Urothelium cell line (cell line): Measurements from ENCODE around the gene PPP4R4.
A peak's percentile ranks its signal among the peaks of the same experiment; 100 is the strongest.
"Not testable (repeated sequence)": the region's sequence is repeated elsewhere in the genome, so short reads cannot be mapped to it uniquely, and the experiment has no call there.

Experiments used
- DNase-seq: peaks from one replicate; pipeline ENCODE4 v3.0.0; 2011; ENCODE audit warnings: low spot score, mixed read lengths
- FAIRE-seq: peaks from 2 replicates; lab custom pipeline; 2011; peaks lifted over from hg19 to GRCh38; lab: Jason Lieb, UNC

Gene PPP4R4

GRCh38 chr14:94143239-94143638 lies 30.9 kb upstream of the PPP4R4 start:
- DNase-seq (no peak), FAIRE-seq (no peak)

GRCh38 chr14:94143711-94144110 lies 30.4 kb upstream of the PPP4R4 start:
- FAIRE-seq, result no peak

DNA sequence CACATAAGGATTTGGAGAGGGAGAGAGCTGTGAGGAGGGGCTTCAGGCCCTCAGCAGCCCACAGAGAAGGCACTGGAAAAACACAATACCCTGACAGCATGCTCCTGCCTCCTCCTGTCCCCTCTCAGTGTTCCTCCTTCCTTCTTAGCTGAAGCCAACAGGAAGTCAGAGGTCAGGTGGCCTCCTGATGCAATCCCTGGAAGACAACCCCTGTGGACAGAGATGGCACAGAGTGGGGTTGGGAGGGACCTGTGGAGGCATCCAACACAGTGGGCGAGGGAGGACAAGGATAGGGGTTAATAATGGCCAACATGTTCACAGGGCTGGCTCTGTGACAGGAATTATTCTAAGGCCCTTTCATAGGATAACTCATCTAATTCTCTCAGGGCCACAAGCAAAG lies 29.4 kb upstream of the PPP4R4 start:
- no peak for DNase-seq
- FAIRE-seq, result no peak

More at GRCh38 chr14:94143711-94144110, 30.4 kb upstream of the PPP4R4 start:
- DNase-seq, result no peak

DNA sequence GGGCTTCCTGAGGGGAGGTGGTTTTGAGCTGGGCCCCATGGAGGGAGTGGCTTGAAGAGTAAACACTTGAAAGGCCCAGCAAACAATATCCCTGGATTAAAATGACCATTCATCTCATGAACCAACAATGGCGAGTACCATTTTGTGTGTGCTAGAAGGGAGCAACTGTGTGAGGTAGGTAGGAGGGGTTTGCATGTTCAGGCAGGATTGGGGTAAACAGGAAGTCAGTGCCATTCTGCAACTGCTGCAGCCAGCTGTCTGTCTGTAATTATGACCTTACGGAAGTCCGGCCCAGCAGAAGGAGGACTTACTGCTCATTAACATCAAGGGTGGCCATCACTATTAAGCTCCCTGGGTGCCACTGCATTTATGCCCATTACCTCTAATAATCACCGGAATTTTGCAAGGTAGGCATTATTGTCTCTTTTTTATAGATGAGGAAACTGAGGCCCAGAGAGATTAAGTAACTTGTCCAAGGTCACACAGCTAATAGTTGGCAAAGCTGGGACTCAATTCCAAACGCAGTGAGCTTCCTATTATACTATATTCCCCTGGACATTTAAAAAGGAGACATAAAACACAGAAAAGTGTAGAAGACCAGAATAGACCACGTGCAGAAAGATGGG lies 28.1 kb upstream of the PPP4R4 start:
- DNase-seq, result no peak
- no peak for FAIRE-seq

DNA sequence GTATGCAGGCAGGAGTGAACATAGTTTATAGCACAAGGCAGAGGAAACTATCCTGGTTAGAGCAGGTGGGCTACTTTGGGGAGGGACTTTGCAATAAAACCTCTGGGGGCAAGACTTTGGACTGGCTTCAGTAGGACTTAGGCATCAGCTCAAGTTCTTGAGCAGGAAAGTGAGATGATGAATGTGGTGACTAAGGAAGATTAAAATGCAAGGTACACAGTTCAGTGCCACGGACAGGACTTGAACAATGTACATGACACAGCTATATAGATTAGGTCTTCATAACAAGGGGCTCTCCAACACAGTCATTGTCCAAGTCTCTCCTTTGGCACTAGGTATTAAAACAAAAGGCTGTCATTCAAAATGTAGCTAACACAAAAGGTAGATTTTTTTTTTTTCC lies 21.4 kb upstream of the PPP4R4 start:
- no peak for DNase-seq
- no peak for FAIRE-seq

- no peak for FAIRE-seq
- no peak for DNase-seq
These were observed 20.3 kb upstream of the PPP4R4 start for GRCh38 chr14:94153750-94154342.

DNA sequence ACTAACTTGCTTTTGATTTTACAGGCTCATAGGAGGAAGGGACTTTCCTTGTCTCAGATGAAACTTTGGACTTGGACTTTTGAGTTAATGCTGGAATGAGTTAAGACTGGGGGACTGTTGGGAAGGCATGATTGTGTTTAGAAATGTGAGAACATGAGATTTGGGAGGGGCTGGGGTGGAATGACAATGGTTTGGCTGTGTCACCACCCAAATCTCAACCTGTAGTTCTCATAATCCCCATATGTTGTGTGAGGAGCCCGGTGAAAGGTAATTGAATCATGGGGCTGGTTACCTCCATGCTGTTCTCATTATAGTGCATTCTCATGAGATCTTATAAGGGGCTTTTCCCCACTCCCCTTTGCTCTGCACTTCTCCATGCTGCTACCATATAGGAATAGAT lies 18.0 kb upstream of the PPP4R4 start:
- FAIRE-seq, DNase-seq: not testable (repeated sequence)

DNA sequence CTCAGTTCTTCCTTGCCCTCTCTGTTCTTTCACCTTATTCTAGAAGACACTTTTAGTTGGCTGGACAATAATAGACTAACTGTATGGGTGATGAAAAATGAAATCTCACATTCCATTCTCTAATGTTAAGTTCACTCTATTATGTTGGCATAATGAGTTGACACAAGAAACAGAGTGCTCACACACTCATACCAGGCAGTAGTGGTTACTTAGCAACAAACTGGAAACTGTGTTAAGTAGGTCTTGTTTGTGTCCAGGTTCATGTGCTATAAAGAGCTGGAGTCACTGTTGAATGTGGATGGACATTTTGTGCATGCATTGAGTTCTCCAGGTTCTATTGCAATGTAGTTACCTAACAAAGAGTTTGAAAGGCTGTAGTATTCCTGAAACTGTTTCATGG lies 16.9 kb upstream of the PPP4R4 start:
- no peak for FAIRE-seq

DNA sequence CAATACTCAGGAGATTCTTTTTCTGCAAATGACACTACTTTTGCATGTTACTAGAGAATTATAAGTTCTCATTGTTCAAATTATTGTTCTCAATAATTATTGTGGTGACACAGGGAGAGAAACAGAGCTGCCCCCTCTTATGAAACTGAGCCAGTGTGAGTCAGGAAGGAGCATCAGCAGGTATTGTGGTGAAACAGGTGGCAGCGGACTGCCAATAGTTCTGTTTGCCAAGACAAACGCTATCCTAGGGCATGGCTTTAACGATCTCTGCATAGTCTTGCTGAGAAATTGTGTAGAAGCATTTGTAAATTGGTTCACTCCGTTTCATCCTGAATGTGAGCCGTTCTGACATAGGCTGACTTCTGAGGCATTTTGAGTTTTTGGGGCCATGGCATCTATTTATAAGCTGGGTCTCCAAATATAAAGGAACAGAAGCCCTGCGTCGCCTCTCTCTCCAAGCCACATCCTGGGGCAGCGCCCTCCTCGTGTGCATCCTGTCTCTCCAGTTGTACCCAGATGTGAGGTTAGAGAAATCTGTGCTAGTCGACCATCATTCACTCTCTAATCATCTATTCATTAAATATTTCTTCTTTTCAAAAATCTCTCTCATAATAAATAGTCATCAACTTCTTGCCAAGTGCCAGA lies 15.8 kb upstream of the PPP4R4 start:
- DNase-seq, result no peak
- no peak for FAIRE-seq

More for the DNA sequence above, 16.9 kb upstream of the PPP4R4 start:
- no peak for DNase-seq

GRCh38 chr14:94161058-94161457 lies 13.1 kb upstream of the PPP4R4 start:
- DNase-seq (no peak), FAIRE-seq (no peak)

GRCh38 chr14:94161981-94162380 lies 12.1 kb upstream of the PPP4R4 start:
- FAIRE-seq, result no peak
- DNase-seq, result no peak

GRCh38 chr14:94162466-94162865 lies 11.7 kb upstream of the PPP4R4 start:
- FAIRE-seq (no peak), DNase-seq (no peak)

GRCh38 chr14:94163796-94164195 lies 10.3 kb upstream of the PPP4R4 start:
- DNase-seq (no peak), FAIRE-seq (no peak)

- no peak for DNase-seq
- no peak for FAIRE-seq
These were observed 9.3 kb upstream of the PPP4R4 start for GRCh38 chr14:94164685-94165431.

DNA sequence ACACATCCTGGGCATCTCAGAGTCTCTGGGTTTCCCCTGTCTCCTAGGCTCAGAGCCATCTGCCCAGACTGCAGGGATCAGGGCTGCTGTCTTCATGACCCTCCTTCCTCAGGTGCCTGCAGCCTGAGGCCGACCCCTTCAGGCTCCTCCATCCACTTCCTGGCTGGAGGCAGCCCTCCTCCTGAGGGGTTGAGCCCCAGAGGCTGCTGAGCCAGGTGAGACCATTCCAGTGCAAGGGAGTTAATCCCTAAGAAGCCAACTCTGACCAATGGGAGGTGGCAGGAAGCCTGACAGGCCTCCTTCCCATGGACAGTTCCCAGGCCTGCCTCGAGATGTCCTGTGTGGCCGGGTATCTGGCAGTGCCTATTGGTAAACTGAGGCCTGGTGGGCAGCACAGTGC lies 8.4 kb upstream of the PPP4R4 start:
- DNase-seq, result no peak

DNA sequence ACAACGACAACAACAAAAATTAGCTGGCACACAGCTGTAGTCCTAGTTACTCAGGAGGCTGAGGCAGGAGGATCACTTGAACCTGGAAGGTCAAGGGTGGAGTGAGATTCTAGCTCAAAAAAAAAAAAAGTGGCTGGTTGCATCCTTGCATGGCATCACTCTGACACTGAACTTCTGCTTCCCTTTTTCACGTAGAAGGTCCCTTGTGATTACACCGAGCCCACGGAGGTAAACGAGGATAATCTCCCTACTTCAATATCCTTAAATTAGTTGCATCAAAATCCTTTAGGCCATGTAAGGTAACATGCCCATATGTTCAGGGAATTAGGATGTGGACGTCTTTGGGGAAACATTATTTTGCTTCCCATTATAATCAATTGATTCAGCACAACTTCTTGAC lies 4.0 kb upstream of the PPP4R4 start:
- DNase-seq (no peak), FAIRE-seq (no peak)

More for the DNA sequence above, 8.4 kb upstream of the PPP4R4 start:
- FAIRE-seq, result no peak

GRCh38 chr14:94171208-94171607 lies 2.9 kb upstream of the PPP4R4 start:
- no peak for FAIRE-seq
- DNase-seq, result no peak

GRCh38 chr14:94172545-94172944 lies 1.6 kb upstream of the PPP4R4 start:
- FAIRE-seq (no peak), DNase-seq (no peak)

GRCh38 chr14:94173471-94173884 lies 644 bp upstream of the PPP4R4 start:
- no peak for DNase-seq
- FAIRE-seq, result no peak

DNA sequence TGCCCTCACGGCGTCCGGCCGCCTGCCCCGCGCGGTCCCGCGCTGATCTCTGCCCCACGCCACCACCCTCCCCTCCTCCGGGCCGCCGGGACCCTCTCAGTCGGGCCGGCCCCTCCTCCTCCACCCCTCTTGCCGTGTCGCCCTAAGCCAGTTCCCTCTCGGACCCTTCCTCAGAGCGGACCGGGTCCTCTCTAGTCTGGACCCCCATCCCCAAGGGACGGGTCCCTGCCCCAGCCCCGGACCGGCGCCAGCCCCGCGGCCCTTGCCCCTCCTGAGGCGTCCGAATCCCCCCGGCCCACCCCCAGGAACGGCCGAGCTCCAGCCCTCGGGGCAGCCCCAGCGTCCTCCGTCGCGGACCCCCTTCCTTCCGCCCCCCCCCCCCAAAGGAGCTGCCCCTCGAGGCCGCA lies 485 bp downstream of the PPP4R4 start:
- no peak for FAIRE-seq
- DNase-seq, result no peak

GRCh38 chr14:94175011-94175745 lies 1.1 kb downstream of the PPP4R4 start:
- DNase-seq (peak; percentile 11), FAIRE-seq (no peak)
